Uterus (tissue), 4 donors: ENCODE measurements around the gene CBX8. TPM values are rescaled to one million over a fixed set of nuclear protein-coding genes. Genes with fewer than 3 reads are reported as not detected.
A peak's percentile ranks its signal among the peaks of the same experiment; 100 is the strongest.

Source experiments
- DNase-seq, 2 donors: peaks; one replicate each; pipeline ENCODE4 v3.0.0-alpha.2; 2019 to 2020
- H3K27ac ChIP-seq, 2 donors: fragments of 200-600 bp; sonication (generic); 1 replicate in 1 of 2; 2 replicates in 1 of 2; pipeline ENCODE4 v1.5.1; 2016 to 2018
- H3K27me3 ChIP-seq, 2 donors: fragments of 200-600 bp; sonication (generic); one replicate each; pipeline ENCODE4 v1.5.1; 2018 to 2019; ENCODE audit warnings: control low read depth in 1 of 2
- H3K36me3 ChIP-seq, 2 donors: fragments of 200-600 bp; sonication (generic); one replicate each; pipeline ENCODE4 v1.5.1; 2019; ENCODE audit warnings: control low read depth in 1 of 2
- H3K4me1 ChIP-seq, 2 donors: fragments of 200-600 bp; sonication (generic); one replicate each; pipeline ENCODE4 v1.5.1; 2018 to 2019; ENCODE audit warnings: control low read depth in 1 of 2
- H3K4me3 ChIP-seq, 2 donors: fragments of 200-600 bp; sonication (generic); 1 replicate in 1 of 2; 2 replicates in 1 of 2; pipeline ENCODE4 v1.5.1; 2018 to 2019; ENCODE audit warnings: mild to moderate bottlenecking in 1 of 2
- H3K9me3 ChIP-seq, 2 donors: fragments of 200-600 bp; sonication (generic); one replicate each; pipeline ENCODE4 v1.5.1; 2019; ENCODE audit warnings: control low read depth in 1 of 2
- CTCF ChIP-seq, 4 experiments: fragments of 200-600 bp in 2 of 4; fragments of 450-650 bp in 2 of 4; sonication (generic) in 2 of 4; IDR thresholded peaks; one replicate each; pipeline ENCODE4 v1.5.1; 2016 to 2019; ENCODE audit warnings: antibody characterized with exemption in 4 of 4, mild to moderate bottlenecking in 2 of 4, moderate library complexity in 1 of 4
- POLR2A ChIP-seq, 2 donors: fragments of 450-650 bp; IDR thresholded peaks; one replicate each; pipeline ENCODE4 v1.6.1; 2016; ENCODE audit warnings: antibody characterized with exemption in 2 of 2, mild to moderate bottlenecking in 1 of 2, moderate library complexity in 1 of 2
- intact Hi-C: fragments of 100-400 bp; cut with DNase I; formaldehyde crosslinking; loops from one replicate; pipeline ENCODE4 v1.15.1; 2023; ENCODE audit warnings: low total_unique reads
- total RNA-seq, 4 donors: library from RNA; depleted of rRNA in 3 of 4; stranded (reverse); fragments of >200 nt in 3 of 4; gene quantifications; one replicate each; pipeline versions ENCODE4 v1.1.0 to v1.2.4, GENCODE V29; 2014 to 2023
- donor health status: DM: yes; HTN: yes; CAD: no.

CBX8 gene
- total RNA-seq, 4 donors from 2014 or later: 1.8 to 10.7 (median 2.6) TPM; not detected in 1

DNA sequence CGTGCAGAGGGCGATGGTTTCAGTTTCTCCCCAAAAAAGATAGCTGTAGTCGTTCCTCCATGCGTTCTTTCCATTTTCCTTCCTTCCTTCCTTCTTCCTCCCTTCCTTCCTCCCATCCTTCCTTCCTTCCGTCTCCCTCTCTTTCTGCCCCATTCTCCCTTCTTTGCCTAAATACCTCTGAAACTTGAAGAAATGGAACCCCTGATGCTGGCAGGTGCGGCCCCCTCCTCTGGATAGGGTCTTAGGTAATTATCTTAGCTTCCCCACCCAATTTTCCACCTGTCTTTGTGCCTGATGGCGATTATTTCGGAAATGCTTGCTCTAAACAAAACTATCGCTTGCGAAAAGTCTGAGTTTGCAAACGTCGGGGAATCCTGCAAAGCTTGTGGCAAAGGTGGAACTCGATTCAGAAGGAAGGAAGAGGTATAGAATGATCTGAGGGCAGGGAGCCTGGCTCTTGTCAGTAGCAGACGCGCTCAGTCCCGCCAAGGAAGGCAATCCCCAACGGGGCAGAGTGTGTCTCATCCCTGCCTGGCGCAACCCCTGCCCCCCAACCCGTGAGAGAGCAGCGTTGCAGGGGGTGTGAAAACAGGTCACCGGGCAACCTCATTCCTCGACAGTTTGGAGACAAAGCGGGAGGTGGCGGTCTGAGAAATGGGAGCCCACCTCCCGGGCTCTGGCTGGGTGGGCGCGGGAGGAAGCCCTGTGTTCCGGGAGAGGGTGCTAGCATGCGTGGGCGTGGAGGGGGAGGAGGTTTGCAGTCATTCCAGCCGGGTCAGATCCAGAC lies 2.9 kb upstream of the CBX8 start:
- no peak for DNase-seq
- TF ChIP-seq CTCF (IDR thresholded peaks at IDR 0.05) (no peak), POLR2A (IDR thresholded peaks at IDR 0.05) (no peak)
- no peaks in the 10 kb centered on the region for H3K36me3 ChIP-seq
- peaks cover 67 to 69% of the 10 kb centered on the region in 2 donors for H3K27me3 ChIP-seq
- intact Hi-C loops: no loop called here
- peaks cover 0 to 19% of the 10 kb centered on the region in 2 donors for H3K4me1 ChIP-seq
- H3K4me3 ChIP-seq: no peak overlapping the region
- H3K9me3 ChIP-seq: no peaks in the 10 kb centered on the region
- no peak overlapping the region for H3K27ac ChIP-seq

DNA sequence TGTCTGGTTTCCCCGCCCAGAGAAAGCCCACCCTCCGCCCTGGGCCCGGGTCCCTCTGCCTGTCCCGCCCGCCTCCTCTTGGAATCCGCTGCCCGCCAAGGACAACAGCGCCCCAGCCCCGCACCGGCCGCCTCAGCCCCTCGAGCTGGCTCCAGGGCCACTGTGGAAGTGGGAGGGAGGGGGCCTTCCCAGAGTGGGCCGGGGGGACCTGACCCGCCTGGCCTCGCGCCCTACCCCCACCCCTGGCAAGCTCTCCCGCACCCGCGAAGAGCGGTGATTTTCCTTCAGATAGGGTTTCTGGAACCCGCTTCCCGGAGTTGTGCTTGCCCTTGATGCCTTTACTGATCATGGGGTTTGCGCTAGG lies 2.3 kb upstream of the CBX8 start:
- TF ChIP-seq CTCF (IDR thresholded peaks at IDR 0.05) (no peak), POLR2A (IDR thresholded peaks at IDR 0.05) (no peak)
- Histone ChIP-seq H3K4me1 (peaks cover 0 to 19% of the 10 kb centered on the region in 2 donors), H3K4me3 (no peak overlapping the region), H3K27me3 (peaks cover 61 to 63% of the 10 kb centered on the region in 2 donors), H3K27ac (no peak overlapping the region), H3K36me3 (no peaks in the 10 kb centered on the region), H3K9me3 (no peaks in the 10 kb centered on the region)
- intact Hi-C loops: no loop called here
- DNase-seq: no peak

DNA sequence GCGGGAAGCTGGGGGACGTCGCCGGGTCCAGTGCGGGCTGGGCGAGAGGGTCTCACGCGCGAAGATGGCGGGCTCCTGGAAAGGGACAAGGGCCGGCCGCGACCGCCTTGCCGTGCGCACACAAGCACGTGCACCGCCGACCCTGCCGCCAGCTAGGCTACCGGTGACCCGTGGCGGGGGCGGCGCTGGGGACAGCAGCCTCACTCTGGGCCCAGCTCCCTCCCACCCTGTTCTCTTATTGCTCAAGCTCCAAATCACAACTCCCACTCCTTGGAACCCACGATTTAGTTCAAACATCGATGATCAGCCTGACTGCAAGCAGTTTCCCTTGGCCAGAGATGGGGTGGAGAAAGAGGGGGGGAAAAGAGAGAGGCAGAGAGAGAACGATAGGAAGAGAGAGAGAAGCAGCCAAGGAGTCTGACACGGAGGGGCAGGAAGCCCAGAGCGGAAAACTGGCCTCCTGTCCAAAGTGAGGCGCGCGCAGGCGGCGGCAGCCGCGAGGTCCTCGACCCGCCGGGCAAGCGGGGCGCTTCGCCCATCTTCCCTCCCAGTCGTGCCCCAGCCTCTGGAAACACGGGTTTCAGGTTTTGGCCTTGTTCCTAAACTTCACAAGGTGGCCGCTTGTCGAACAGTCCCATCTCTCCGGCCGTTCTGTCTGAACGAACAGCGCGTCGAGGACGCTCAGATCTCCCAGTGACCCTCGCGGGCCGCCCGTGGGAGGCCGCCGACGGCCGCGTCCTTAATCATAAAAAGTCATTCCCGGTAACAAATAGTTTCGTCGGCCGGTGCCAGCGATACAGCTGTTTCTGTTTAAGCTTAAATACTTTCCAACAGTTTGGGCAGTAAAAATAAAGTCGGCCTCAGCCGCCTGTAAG lies 1.7 kb upstream of the CBX8 start:
- DNase-seq: no peak
- H3K27ac ChIP-seq: no peak overlapping the region
- TF ChIP-seq CTCF (IDR thresholded peaks at IDR 0.05): no peak
- no peak for TF ChIP-seq POLR2A (IDR thresholded peaks at IDR 0.05)
- H3K36me3 ChIP-seq: no peaks in the 10 kb centered on the region
- H3K27me3 ChIP-seq: peaks cover 55 to 57% of the 10 kb centered on the region in 2 donors
- intact Hi-C loops: no loop called here
- no peaks in the 10 kb centered on the region for H3K9me3 ChIP-seq
- peak overlapping the region in 1 of 2 donors; percentile 76 for H3K4me3 ChIP-seq
- peaks cover 0 to 19% of the 10 kb centered on the region in 2 donors for H3K4me1 ChIP-seq

- peak overlapping the region; percentile 61 to 73 for H3K27ac ChIP-seq
- no peaks in the 10 kb centered on the region for H3K36me3 ChIP-seq
These were observed 818 bp upstream of the CBX8 start for GRCh38 chr17:79797492-79798298.

More at GRCh38 chr17:79797492-79798298, 818 bp upstream of the CBX8 start:
- Histone ChIP-seq H3K9me3 (no peaks in the 10 kb centered on the region), H3K27me3 (peaks cover 47 to 55% of the 10 kb centered on the region in 2 donors), H3K4me1 (peaks cover 6 to 19% of the 10 kb centered on the region in 2 donors), H3K4me3 (peak overlapping the region; percentile 51 to 76)
- intact Hi-C loops: no loop called here
- no peak for DNase-seq
- TF ChIP-seq CTCF (IDR thresholded peaks at IDR 0.05) (no peak), POLR2A (IDR thresholded peaks at IDR 0.05) (no peak)
